Measurements from ENCODE around the gene DPRX. TPM values are rescaled to one million over a fixed set of nuclear protein-coding genes. Genes with fewer than 3 reads are reported as not detected.

Gene DPRX
- total and polyA plus RNA-seq, 12 donors = not detected

- 65 to 81% (median 76%) methylated on average over 4 of the region's 4 CpGs for WGBS, 4 donors
- Histone ChIP-seq H3K27me3 (no peaks in the 10 kb centered on the region), H3K4me1 (replicated peaks in 1 of 2) (no peaks in the 10 kb centered on the region), H3K4me3 (no peak overlapping the region), H3K27ac (no peak overlapping the region), H3K9me3 (replicated peaks in 1 of 3) (no peaks in the 10 kb centered on the region), H3K36me3 (replicated peaks in 1 of 2) (no peaks in the 10 kb centered on the region)
- TF ChIP-seq, protein P1, sequence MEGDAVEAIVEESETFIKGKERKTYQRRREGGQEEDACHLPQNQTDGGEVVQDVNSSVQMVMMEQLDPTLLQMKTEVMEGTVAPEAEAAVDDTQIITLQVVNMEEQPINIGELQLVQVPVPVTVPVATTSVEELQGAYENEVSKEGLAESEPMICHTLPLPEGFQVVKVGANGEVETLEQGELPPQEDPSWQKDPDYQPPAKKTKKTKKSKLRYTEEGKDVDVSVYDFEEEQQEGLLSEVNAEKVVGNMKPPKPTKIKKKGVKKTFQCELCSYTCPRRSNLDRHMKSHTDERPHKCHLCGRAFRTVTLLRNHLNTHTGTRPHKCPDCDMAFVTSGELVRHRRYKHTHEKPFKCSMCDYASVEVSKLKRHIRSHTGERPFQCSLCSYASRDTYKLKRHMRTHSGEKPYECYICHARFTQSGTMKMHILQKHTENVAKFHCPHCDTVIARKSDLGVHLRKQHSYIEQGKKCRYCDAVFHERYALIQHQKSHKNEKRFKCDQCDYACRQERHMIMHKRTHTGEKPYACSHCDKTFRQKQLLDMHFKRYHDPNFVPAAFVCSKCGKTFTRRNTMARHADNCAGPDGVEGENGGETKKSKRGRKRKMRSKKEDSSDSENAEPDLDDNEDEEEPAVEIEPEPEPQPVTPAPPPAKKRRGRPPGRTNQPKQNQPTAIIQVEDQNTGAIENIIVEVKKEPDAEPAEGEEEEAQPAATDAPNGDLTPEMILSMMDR (IDR thresholded peaks at IDR 0.05) = no peak
- TF ChIP-seq POLR2A (IDR thresholded peaks at IDR 0.05) = no peak
- no peak for DNase-seq
- intact Hi-C loops (cut with DNase I) = no loop called here
These were observed 31.6 kb upstream of the DPRX start for GRCh38 chr19:53600217-53600616.

- Histone ChIP-seq H3K27me3 (no peaks in the 10 kb centered on the region), H3K9me3 (replicated peaks in 1 of 3) (no peaks in the 10 kb centered on the region), H3K4me3 (no peak overlapping the region), H3K27ac (no peak overlapping the region), H3K36me3 (replicated peaks in 1 of 2) (no peaks in the 10 kb centered on the region), H3K4me1 (replicated peaks in 1 of 2) (no peaks in the 10 kb centered on the region)
- intact Hi-C loops (cut with DNase I) = no loop called here
- 83 to 85% (median 84%) methylated on average over 14 to 15 of the region's 15 CpGs for WGBS, 4 donors
- TF ChIP-seq POLR2A (IDR thresholded peaks at IDR 0.05) = no peak
- TF ChIP-seq, protein P1 (IDR thresholded peaks at IDR 0.05) = no peak
- DNase-seq = no peak
These were observed 25.8 kb upstream of the DPRX start for GRCh38 chr19:53606031-53606430.

DNA sequence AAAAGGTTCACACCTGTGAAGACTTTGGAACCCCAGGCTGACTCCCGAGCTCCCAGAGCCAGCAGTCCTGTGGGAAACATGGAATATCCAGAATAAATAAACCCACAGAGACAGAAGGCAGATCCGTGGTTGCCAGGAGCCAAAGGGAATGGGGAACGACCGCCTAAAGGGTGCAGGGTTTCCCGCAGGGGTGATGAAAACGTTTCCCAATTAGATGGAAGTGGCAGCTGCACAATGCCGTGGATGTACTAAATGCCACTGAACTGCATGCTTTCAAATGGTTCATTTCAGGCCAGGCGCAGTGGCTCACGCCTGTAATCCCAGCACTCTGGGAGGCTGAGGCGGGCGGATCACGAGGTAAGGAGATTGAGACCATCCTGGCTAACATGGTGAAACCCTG lies 23.4 kb upstream of the DPRX start:
- Histone ChIP-seq H3K4me1 (replicated peaks in 1 of 2) (no peaks in the 10 kb centered on the region), H3K4me3 (no peak overlapping the region), H3K27ac (no peak overlapping the region), H3K9me3 (replicated peaks in 1 of 3) (no peaks in the 10 kb centered on the region), H3K27me3 (no peaks in the 10 kb centered on the region), H3K36me3 (replicated peaks in 1 of 2) (no peaks in the 10 kb centered on the region)
- no peak for TF ChIP-seq POLR2A (IDR thresholded peaks at IDR 0.05)
- TF ChIP-seq, protein P1 (IDR thresholded peaks at IDR 0.05) = no peak
- intact Hi-C loops (cut with DNase I) = no loop called here
- no peak for DNase-seq
- 73 to 89% (median 83%) methylated on average over 11 to 12 of the region's 12 CpGs for WGBS, 4 donors

DNA sequence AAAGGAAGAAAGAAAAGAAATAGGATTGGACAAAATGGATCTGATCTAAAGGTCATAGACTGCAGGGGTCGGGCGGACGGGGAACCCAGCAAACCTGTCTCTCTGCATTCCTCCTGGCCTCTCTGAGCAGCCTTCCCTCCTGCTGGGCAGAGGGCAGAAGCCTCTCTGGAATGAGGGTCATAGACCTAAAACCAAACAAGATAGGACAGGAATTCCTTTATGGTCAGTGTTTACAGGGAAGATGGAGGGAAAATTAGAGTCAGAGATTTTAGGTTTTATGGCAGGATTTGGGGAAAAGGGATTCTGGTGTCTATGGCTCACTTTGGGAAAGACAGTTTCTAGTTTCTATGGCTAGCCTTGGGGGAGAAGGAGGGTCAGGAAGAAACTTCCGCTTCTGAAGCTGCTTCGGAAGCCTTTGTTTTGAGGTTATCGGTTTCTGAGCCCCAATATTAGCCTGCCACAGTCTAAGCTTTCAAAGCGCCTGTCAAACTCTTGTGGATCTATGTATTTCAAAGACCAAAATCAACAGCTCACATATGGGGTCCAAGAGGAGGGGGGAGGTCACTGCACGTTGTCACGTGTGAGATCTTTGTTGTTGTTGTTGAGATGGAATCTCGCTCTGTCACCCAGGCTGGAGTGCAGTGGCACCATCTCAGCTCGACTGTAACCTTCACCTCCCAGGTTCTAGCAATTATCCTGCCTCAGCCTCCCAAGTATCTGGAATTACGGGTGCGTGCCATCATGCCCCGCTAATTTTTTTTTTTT lies 18.9 kb upstream of the DPRX start:
- no peaks in the 10 kb centered on the region for H3K9me3 ChIP-seq (replicated peaks in 1 of 3)
- no peaks in the 10 kb centered on the region for H3K27me3 ChIP-seq
- TF ChIP-seq, protein P1 (IDR thresholded peaks at IDR 0.05) = no peak
- TF ChIP-seq POLR2A (IDR thresholded peaks at IDR 0.05) = no peak
- H3K4me1 ChIP-seq (replicated peaks in 1 of 2) = no peaks in the 10 kb centered on the region
- intact Hi-C loops (cut with DNase I) = no loop called here
- no peak for DNase-seq
- H3K36me3 ChIP-seq (replicated peaks in 1 of 2) = no peaks in the 10 kb centered on the region
- no peak overlapping the region for H3K4me3 ChIP-seq
- 53 to 66% (median 62%) methylated on average over 13 to 14 of the region's 14 CpGs for WGBS, 4 donors
- H3K27ac ChIP-seq = no peak overlapping the region
